ENCODE measurements around the gene NACC1.
A peak's percentile ranks its signal among the peaks of the same experiment; 100 is the strongest.

The NACC1 gene

GRCh38 chr19:13154241-13154778, 36.2 kb downstream of the NACC1 start:
- Histone ChIP-seq H2AFZ (ENCODE audit: low read length) (no peak overlapping the region), H3K4me1 (ENCODE audit: low read length) (peaks cover 32% of the 10 kb centered on the region), H3K27ac (ENCODE audit: low read length) (no peak overlapping the region), H3K9me2 (replicated peaks; ENCODE audit: insufficient read depth, low read length) (no peaks in the 10 kb centered on the region), H3K36me3 (replicated peaks; ENCODE audit: insufficient read depth, low read length) (no peaks in the 10 kb centered on the region), H3F3A (ENCODE audit: insufficient read depth, low read length) (peaks cover 8% of the 10 kb centered on the region; the same call in 1 of the 2 replicates), H3K27me3 (replicated peaks; ENCODE audit: insufficient read depth, low read length) (peaks cover 56% of the 10 kb centered on the region), H4K20me1 (ENCODE audit: insufficient read depth, low read length) (no peaks in the 10 kb centered on the region), H3K4me2 (ENCODE audit: low read depth, low read length) (peak overlapping the region; percentile 91), H3K9me3 (replicated peaks; ENCODE audit: insufficient read depth, low read length) (no peaks in the 10 kb centered on the region), H3K79me2 (ENCODE audit: low read length) (peaks cover 3% of the 10 kb centered on the region; the same call in 1 of the 2 replicates), H3K4me3 (ENCODE audit: low read length) (peak overlapping the region; percentile 31), H3K9ac (ENCODE audit: low read length) (peak overlapping the region; percentile 9; the same call in 1 of the 2 replicates)
- TF ChIP-seq EZH2 (optimal IDR thresholded peaks at IDR 0.05; ENCODE audit: low read depth, low read length) (no peak), CTCF (IDR thresholded peaks at IDR 0.05; ENCODE audit: low read length) (no peak), EZH2phosphoT487 (IDR thresholded peaks at IDR 0.05; ENCODE audit: low read length) (no peak)
- DNase-seq: no peak

GRCh38 chr19:13154911-13155471, 36.9 kb downstream of the NACC1 start:
- no peaks in the 10 kb centered on the region for H4K20me1 ChIP-seq (ENCODE audit: insufficient read depth, low read length)
- peaks cover 29% of the 10 kb centered on the region for H3K4me1 ChIP-seq (ENCODE audit: low read length)
- peaks cover 62% of the 10 kb centered on the region for H3K27me3 ChIP-seq (replicated peaks; ENCODE audit: insufficient read depth, low read length)
- no peak overlapping the region for H3K9ac ChIP-seq (ENCODE audit: low read length)
- H3K9me2 ChIP-seq (replicated peaks; ENCODE audit: insufficient read depth, low read length): no peaks in the 10 kb centered on the region
- H3K4me3 ChIP-seq (ENCODE audit: low read length): no peak overlapping the region; the same call in 1 of the 2 replicates
- H3K9me3 ChIP-seq (replicated peaks; ENCODE audit: insufficient read depth, low read length): no peaks in the 10 kb centered on the region
- no peaks in the 10 kb centered on the region for H3K79me2 ChIP-seq (ENCODE audit: low read length)
- TF ChIP-seq CTCF (IDR thresholded peaks at IDR 0.05; ENCODE audit: low read length): peak; percentile 28
- no peak for TF ChIP-seq EZH2phosphoT487 (IDR thresholded peaks at IDR 0.05; ENCODE audit: low read length)
- H3K27ac ChIP-seq (ENCODE audit: low read length): no peak overlapping the region
- H3F3A ChIP-seq (ENCODE audit: insufficient read depth, low read length): peaks cover 8% of the 10 kb centered on the region; the same call in 1 of the 2 replicates
- no peak for DNase-seq
- H3K4me2 ChIP-seq (ENCODE audit: low read depth, low read length): peak overlapping the region; percentile 91
- H3K36me3 ChIP-seq (replicated peaks; ENCODE audit: insufficient read depth, low read length): no peaks in the 10 kb centered on the region
- H2AFZ ChIP-seq (ENCODE audit: low read length): no peak overlapping the region

GRCh38 chr19:13155472-13156359, 37.7 kb downstream of the NACC1 start:
- no peak overlapping the region for H2AFZ ChIP-seq (ENCODE audit: low read length)
- TF ChIP-seq EZH2phosphoT487 (IDR thresholded peaks at IDR 0.05; ENCODE audit: low read length): no peak
- no peak for TF ChIP-seq CTCF (IDR thresholded peaks at IDR 0.05; ENCODE audit: low read length)
- TF ChIP-seq EZH2 (optimal IDR thresholded peaks at IDR 0.05; ENCODE audit: low read depth, low read length): no peak
- no peak overlapping the region for H3K27ac ChIP-seq (ENCODE audit: low read length)
- no peaks in the 10 kb centered on the region for H3K9me3 ChIP-seq (replicated peaks; ENCODE audit: insufficient read depth, low read length)
- no peak for DNase-seq
- no peaks in the 10 kb centered on the region for H3K36me3 ChIP-seq (replicated peaks; ENCODE audit: insufficient read depth, low read length)
- H3K27me3 ChIP-seq (replicated peaks; ENCODE audit: insufficient read depth, low read length): peaks cover 64% of the 10 kb centered on the region
- H3K4me1 ChIP-seq (ENCODE audit: low read length): peaks cover 29% of the 10 kb centered on the region
- peaks cover 8% of the 10 kb centered on the region; the same call in 1 of the 2 replicates for H3F3A ChIP-seq (ENCODE audit: insufficient read depth, low read length)
- peak overlapping the region; percentile 91 for H3K4me2 ChIP-seq (ENCODE audit: low read depth, low read length)
- no peaks in the 10 kb centered on the region for H3K79me2 ChIP-seq (ENCODE audit: low read length)
- no peak overlapping the region for H3K4me3 ChIP-seq (ENCODE audit: low read length)
- no peaks in the 10 kb centered on the region for H3K9me2 ChIP-seq (replicated peaks; ENCODE audit: insufficient read depth, low read length)
- H3K9ac ChIP-seq (ENCODE audit: low read length): no peak overlapping the region
- no peaks in the 10 kb centered on the region for H4K20me1 ChIP-seq (ENCODE audit: insufficient read depth, low read length)

All from MM.1S (cell line).